GM19395 (cell line): ENCODE measurements around the gene ELP2.

Experiments used
- ATAC-seq: cut with Tn5 transposase; IDR thresholded peaks from one replicate; pipeline ENCODE4 v1.9.1; 2021; ENCODE audit warnings: mild to moderate bottlenecking, moderate library complexity; ENCODE audit not compliant: unreplicated experiment

Gene ELP2

DNA sequence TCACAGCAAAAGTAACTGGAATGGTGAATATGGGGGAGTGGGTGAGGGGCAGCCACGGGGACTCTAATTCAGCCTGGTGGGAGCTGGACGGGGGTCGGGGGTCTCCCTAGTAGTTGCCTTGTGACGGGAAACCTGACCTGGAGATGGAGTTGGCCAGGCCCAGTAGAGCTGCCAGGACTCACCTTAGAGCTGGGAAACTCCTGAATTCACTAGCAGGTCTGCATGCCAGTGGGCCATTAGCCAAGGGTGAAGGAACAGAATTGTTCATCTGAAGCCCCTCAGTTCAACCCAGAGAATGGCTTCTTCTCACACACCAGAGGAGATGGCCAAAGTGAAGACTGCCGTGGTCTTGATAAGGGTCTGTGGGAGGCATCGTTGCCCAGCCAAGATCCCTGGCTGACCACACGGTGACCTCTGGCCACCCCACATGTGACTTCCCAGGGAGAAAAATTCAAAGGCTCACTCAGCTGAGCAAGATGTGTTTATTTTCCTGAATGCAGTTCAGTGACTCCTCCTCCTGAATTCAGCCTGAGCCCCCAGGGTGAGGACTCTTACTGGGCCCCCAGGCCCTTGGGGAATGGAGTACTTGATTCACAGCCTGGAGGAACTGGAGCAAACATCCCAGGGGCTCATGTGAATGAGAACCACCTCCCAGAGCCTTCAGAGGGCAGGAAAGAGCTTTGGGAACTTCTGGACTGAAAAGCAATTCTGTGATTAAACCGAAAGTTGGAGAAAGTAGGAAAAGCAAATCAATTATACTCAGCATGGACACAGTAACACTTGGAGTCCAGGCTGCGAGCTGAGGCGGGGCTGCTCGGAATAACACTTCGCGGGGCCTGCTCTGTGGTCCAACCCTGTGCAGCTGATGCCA lies 82.8 kb downstream of the ELP2 start:
- ATAC-seq: no peak

- no peak for ATAC-seq
Observed at GRCh38 chr18:36214811-36215210, 85.1 kb downstream of the ELP2 start.

DNA sequence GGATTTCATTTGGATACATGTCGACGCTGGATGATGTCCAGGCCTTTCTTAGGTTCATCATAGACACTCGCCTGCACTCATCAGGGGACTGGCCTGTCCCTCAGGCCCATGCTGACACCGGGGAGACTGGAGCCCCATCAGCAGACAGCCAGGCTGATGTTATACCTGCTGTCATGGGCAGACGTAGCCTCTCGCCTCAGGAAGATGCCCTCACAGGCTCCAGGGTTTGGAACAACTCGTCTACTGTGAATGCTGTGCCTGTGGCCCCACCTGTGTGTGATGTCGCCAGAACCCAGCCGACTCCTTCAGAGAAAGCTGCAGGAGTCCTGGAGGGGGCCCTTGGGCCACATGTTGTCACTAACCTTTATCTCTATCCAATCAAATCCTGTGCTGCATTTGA lies 85.9 kb downstream of the ELP2 start:
- no peak for ATAC-seq

DNA sequence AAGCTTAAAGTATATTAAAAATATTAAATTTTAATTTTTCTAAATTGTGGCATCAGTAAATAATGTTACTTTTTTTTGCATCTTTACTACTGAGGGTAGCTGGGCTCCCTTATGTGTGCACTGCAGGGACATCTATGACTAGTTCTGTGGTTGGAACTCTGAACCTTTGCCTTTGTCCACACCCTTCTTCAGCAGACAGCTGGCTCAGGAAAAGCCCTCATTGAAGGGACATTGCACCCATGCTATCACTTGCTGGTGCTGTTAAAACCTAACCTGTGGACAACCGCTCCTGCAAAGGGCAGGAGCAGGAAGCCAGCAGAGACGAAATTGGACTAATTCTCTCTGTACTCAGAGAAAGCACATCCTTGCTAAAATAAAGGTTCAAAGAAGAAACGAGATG lies 87.6 kb downstream of the ELP2 start:
- ATAC-seq: no peak

DNA sequence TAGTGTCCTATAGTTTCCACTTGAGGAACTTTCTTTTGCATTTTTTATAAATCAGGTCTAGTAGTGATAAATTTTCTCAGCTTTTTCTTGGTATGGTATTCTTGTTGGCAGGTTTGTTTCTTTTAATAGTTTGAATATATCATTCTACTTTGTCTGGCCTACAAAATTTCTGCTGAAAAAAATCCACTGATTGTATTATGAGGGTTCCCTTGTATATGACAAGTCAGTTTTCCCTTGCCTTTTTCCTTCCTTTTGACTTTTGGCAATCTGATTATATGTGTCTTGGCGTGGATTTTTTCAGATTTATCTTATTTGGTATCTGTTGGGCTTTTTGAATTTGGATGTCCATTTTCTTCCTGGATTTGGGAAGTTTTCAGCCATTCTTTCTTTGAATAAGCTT lies 99.5 kb downstream of the ELP2 start:
- ATAC-seq: no peak
